Muscle of back (tissue), 11 donors: ENCODE results near the gene HRK. TPM values are rescaled to one million over a fixed set of nuclear protein-coding genes. Genes with fewer than 3 reads are reported as not detected.
A peak's percentile ranks its signal among the peaks of the same experiment; 100 is the strongest.

Experiments
- DNase-seq, 3 donors: peaks; one replicate each; pipeline versions ENCODE4 v3.0.0 to v3.0.0-alpha.2; 2013
- polyA plus RNA-seq, 10 donors: library from polyadenylated mRNA; unstranded; fragments of 120-200 nt; gene quantifications; one replicate each; pipeline ENCODE4 v1.2.1, GENCODE V29; 2013; ENCODE audit not compliant: insufficient read length in 10 of 10

HRK gene
- polyA plus RNA-seq, 10 donors = 0.14 to 0.40 (median 0.28) TPM

- no peak for DNase-seq
Measured at GRCh38 chr12:116870306-116870705, 10.9 kb downstream of the HRK start.

GRCh38 chr12:116867523-116867922, 13.7 kb downstream of the HRK start:
- no peak for DNase-seq

- peak in 1 of 3 donors; percentile 73 for DNase-seq
Measured at GRCh38 chr12:116864371-116865160, 16.7 kb downstream of the HRK start.

- no peak for DNase-seq
Measured at GRCh38 chr12:116863275-116863767, 17.9 kb downstream of the HRK start.

- DNase-seq = no peak
Measured at GRCh38 chr12:116862167-116862566, 19.1 kb downstream of the HRK start.

GRCh38 chr12:116861320-116861719, 19.9 kb downstream of the HRK start:
- DNase-seq = peak; percentile 61 to 85 (median 64)

GRCh38 chr12:116860263-116860662, 21.0 kb downstream of the HRK start:
- no peak for DNase-seq

GRCh38 chr12:116859079-116859478, 22.2 kb downstream of the HRK start:
- no peak for DNase-seq

- no peak for DNase-seq
Measured at GRCh38 chr12:116856729-116857128, 24.5 kb downstream of the HRK start.

- no peak for DNase-seq
Measured at GRCh38 chr12:116855744-116856470, 25.3 kb downstream of the HRK start.

GRCh38 chr12:116853507-116853906, 27.7 kb downstream of the HRK start:
- no peak for DNase-seq

GRCh38 chr12:116852303-116852702, 28.9 kb downstream of the HRK start:
- DNase-seq = no peak

- DNase-seq = no peak
Measured at GRCh38 chr12:116849216-116849615, 32.0 kb downstream of the HRK start.

GRCh38 chr12:116843085-116843484, 38.2 kb downstream of the HRK start:
- no peak for DNase-seq

- DNase-seq = no peak
Measured at GRCh38 chr12:116839287-116839830, 41.9 kb downstream of the HRK start.

- no peak for DNase-seq
Measured at GRCh38 chr12:116838365-116838764, 42.9 kb downstream of the HRK start.

- DNase-seq = no peak
Measured at GRCh38 chr12:116837097-116837496, 44.1 kb downstream of the HRK start.

GRCh38 chr12:116835484-116835883, 45.8 kb downstream of the HRK start:
- DNase-seq = no peak

GRCh38 chr12:116833474-116833873, 47.8 kb downstream of the HRK start:
- DNase-seq = no peak

GRCh38 chr12:116832353-116832752, 48.9 kb downstream of the HRK start:
- no peak for DNase-seq

GRCh38 chr12:116827432-116827831, 53.8 kb downstream of the HRK start:
- no peak for DNase-seq

GRCh38 chr12:116821291-116821690, 60.0 kb downstream of the HRK start:
- no peak for DNase-seq
